Endothelial cell of umbilical vein (primary cell): ENCODE results near the gene DTD1. TPM values are rescaled to one million over a fixed set of nuclear protein-coding genes. Genes with fewer than 3 reads are reported as not detected.

ENCODE experiments used
- BruUV-seq: library from RNA; stranded (reverse); fragments of 400-500 nt; replicated peaks from 2 replicates; lab custom pipeline; 2021; lab: Mats Ljungman, UMichigan
- CTCF ChIA-PET: fragments of 300-600, 350-600 bp; sonication (Branson Sonifier 250); formaldehyde crosslinking; loops from one replicate; lab custom pipeline; 2021; ENCODE audit warnings: antibody characterized with exemption, inconsistent platforms; lab: Charles Lee
- POLR2A ChIA-PET: fragments of 300-600, 350-600 bp; sonication (Branson Sonifier 250); formaldehyde crosslinking; loops from one replicate; lab custom pipeline; 2021; ENCODE audit warnings: antibody characterized with exemption, inconsistent platforms; lab: Charles Lee
- DNase-seq: peaks from one replicate; pipeline ENCODE4 v3.0.0-alpha.2; 2011; ENCODE audit warnings: low read depth, low spot score
- FAIRE-seq: peaks from 2 replicates; lab custom pipeline; 2011; peaks lifted over from hg19 to GRCh38; lab: Jason Lieb, UNC
- H2AFZ ChIP-seq: 2 replicates; pipeline ENCODE4 v1.6.0; 2012; ENCODE audit warnings: low read depth, low read length, control low read depth, inconsistent platforms
- H3K27ac ChIP-seq: 2 replicates; pipeline ENCODE4 v1.5.1; 2011; ENCODE audit warnings: low read depth, mild to moderate bottlenecking, control low read depth, low read length, moderate library complexity; ENCODE audit not compliant: insufficient read depth
- H3K27me3 ChIP-seq, 2 experiments: 2 replicates each; pipeline versions ENCODE4 v1.6.0 to v1.6.1; 2011; ENCODE audit warnings: low read length in 2 of 2, mixed read lengths in 1 of 2; ENCODE audit not compliant: control insufficient read depth in 2 of 2, insufficient read depth in 2 of 2
- H3K36me3 ChIP-seq, 2 experiments: 2 replicates in 1 of 2; 3 replicates in 1 of 2; pipeline ENCODE4 v1.5.1; 2011; ENCODE audit warnings: low read length in 2 of 2, mild to moderate bottlenecking in 1 of 2, moderate library complexity in 1 of 2; ENCODE audit not compliant: control insufficient read depth in 2 of 2, insufficient read depth in 2 of 2; ENCODE audit errors: extremely low read depth in 1 of 2
- H3K4me1 ChIP-seq: 3 replicates; pipeline ENCODE4 v1.5.1; 2011; ENCODE audit warnings: mild to moderate bottlenecking, low read length; ENCODE audit not compliant: control insufficient read depth, insufficient read depth; ENCODE audit errors: extremely low read depth
- H3K4me2 ChIP-seq: 2 replicates; pipeline ENCODE4 v1.6.1; 2011; ENCODE audit warnings: low read length, control low read depth, mixed read lengths; ENCODE audit not compliant: insufficient read depth
- H3K4me3 ChIP-seq, 3 experiments: fragments of 200-600 bp in 1 of 3; sonication (generic), shearing (Covaris generic) in 1 of 3; replicated peaks in 1 of 3; 2 replicates each; pipeline ENCODE4 v1.5.1; 2011 to 2016; ENCODE audit warnings: control low read depth in 3 of 3, low read length in 3 of 3, mild to moderate bottlenecking in 2 of 3, inconsistent platforms in 1 of 3, low read depth in 1 of 3, moderate library complexity in 1 of 3; ENCODE audit not compliant: insufficient read depth in 1 of 3
- H3K79me2 ChIP-seq: 2 replicates; pipeline ENCODE4 v1.6.0; 2012; ENCODE audit warnings: low read length, inconsistent platforms; ENCODE audit not compliant: control insufficient read depth, insufficient read depth
- H3K9ac ChIP-seq: replicated peaks from 2 replicates; pipeline ENCODE3; 2011; ENCODE audit warnings: low read length, control low read depth; ENCODE audit not compliant: insufficient read depth; ENCODE audit errors: extremely low read depth
- H3K9me1 ChIP-seq: replicated peaks from 3 replicates; pipeline ENCODE4 v1.6.0; 2011; ENCODE audit warnings: mild to moderate bottlenecking, low read length; ENCODE audit not compliant: control insufficient read depth, insufficient read depth; ENCODE audit errors: extremely low read depth
- H3K9me3 ChIP-seq: replicated peaks from 2 replicates; pipeline ENCODE4 v1.5.1; 2012; ENCODE audit warnings: low read length, inconsistent platforms; ENCODE audit not compliant: control insufficient read depth, insufficient read depth
- H4K20me1 ChIP-seq: replicated peaks from 2 replicates; pipeline ENCODE3; 2011; ENCODE audit warnings: mild to moderate bottlenecking, low read length; ENCODE audit not compliant: control insufficient read depth, insufficient read depth; ENCODE audit errors: extremely low read depth
- EZH2 ChIP-seq: IDR thresholded peaks from 2 replicates; pipeline ENCODE4 v1.6.1; 2012; ENCODE audit warnings: borderline replicate concordance, low read depth, mild to moderate bottlenecking, moderate library complexity, low read length, inconsistent platforms; ENCODE audit not compliant: severe bottlenecking
- FOS ChIP-seq: IDR thresholded peaks from 2 replicates; pipeline ENCODE4 v1.6.1; 2011; ENCODE audit warnings: mild to moderate bottlenecking, low read length, moderate library complexity, borderline replicate concordance; ENCODE audit not compliant: insufficient read depth
- GATA2 ChIP-seq: IDR thresholded peaks from 2 replicates; pipeline ENCODE4 v1.7.0; 2011; ENCODE audit warnings: low read depth, mild to moderate bottlenecking, moderate library complexity, mixed read lengths, low read length; ENCODE audit not compliant: insufficient read length, insufficient read depth
- JUN ChIP-seq: IDR thresholded peaks from 2 replicates; pipeline ENCODE4 v1.6.1; 2011; ENCODE audit warnings: borderline replicate concordance, low read depth; ENCODE audit not compliant: insufficient read length, insufficient read depth
- MYC ChIP-seq: IDR thresholded peaks from one replicate; pipeline ENCODE4 v1.6.1; 2011; ENCODE audit warnings: mild to moderate bottlenecking, low read depth, low read length
- POLR2A ChIP-seq: IDR thresholded peaks from 2 replicates; pipeline ENCODE4 v1.6.1; 2012; ENCODE audit warnings: low read depth, mild to moderate bottlenecking, control low read depth, low read length
- POLR2AphosphoS5 ChIP-seq: IDR thresholded peaks from 2 replicates; pipeline ENCODE4 v1.6.1; 2012; ENCODE audit warnings: low read depth, mild to moderate bottlenecking, control low read depth, low read length, moderate library complexity; ENCODE audit not compliant: insufficient read depth
- dilution Hi-C: fragments of 300-500 bp; cut with MboI; formaldehyde crosslinking; loops from one replicate; pipeline ENCODE4 v1.15.0; 2019; ENCODE audit warnings: low sequenced_read_pairs; ENCODE audit not compliant: extremely low pct_ligation_motif_present
- intact Hi-C: fragments of 100-400 bp; cut with micrococcal nuclease; formaldehyde crosslinking; loops from one replicate; pipeline ENCODE4 v1.10.0; 2022
- polyA plus RNA-seq, 4 experiments: library from polyadenylated mRNA; depleted of rRNA in 3 of 4; stranded (reverse) in 3 of 4; unstranded in 1 of 4; fragments of >200 nt; gene quantifications; 2 replicates each; pipeline versions ENCODE4 v1.2.1 to v1.2.3, GENCODE V29; 2011 to 2012; ENCODE audit warnings: missing spikeins in 1 of 4
- total RNA-seq: library from RNA; stranded (reverse); gene quantifications from 2 replicates; pipeline ENCODE4 v1.2.3, GENCODE V29; 2021
- TF ChIP-seq, protein P1 (sequence below): IDR thresholded peaks from 2 replicates; pipeline ENCODE4 v1.6.1; 2011; ENCODE audit not compliant: insufficient read depth, insufficient read length
- TF ChIP-seq, protein P2 (sequence below), 2 donors: IDR thresholded peaks; 1 replicate in 1 of 2; 2 replicates in 1 of 2; pipeline ENCODE4 v1.5.1; 2011; ENCODE audit warnings: low read length in 2 of 2, mild to moderate bottlenecking in 2 of 2, moderate library complexity in 2 of 2, control low read depth in 1 of 2, inconsistent platforms in 1 of 2, low read depth in 1 of 2; ENCODE audit not compliant: insufficient read depth in 1 of 2; ENCODE audit errors: extremely low read depth in 1 of 2

The DTD1 gene
- total and polyA plus RNA-seq, 2 donors (not counting 3 experiments of a cell fraction or from before 2014, with no cell fraction given) = 48.2 to 50.8 TPM

DNA sequence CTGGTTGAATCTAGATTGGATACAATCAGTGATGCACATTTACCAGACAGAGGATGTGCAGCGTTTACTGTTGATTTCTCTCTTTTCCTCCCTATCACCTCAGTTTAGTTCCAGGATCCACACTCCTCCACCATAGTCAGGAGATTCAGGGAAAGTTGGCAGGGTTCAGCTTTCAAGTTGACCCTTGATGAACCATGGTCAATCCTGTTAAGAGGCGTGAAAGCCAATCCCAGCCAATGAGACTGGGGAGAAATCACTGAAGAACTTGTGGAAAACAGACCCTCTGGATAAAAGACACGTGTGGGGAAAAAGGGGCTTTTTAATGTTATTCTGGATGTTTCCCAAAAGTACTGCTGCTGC is 206.6 kb downstream of the DTD1 start:
- intact Hi-C loops = loop anchor here (2.0 kb wide), 1 partner anchor 162 kb away; no protein-coding TSS in a partner anchor
- dilution Hi-C loops = no loop called here
- Histone ChIP-seq H3K79me2 (no peaks in the 10 kb centered on the region), H4K20me1 (no peaks in the 10 kb centered on the region), H3K4me3 (peak overlapping the region; percentile 71 to 97 (median 80)), H3K9me1 (no peaks in the 10 kb centered on the region), H3K4me1 (peaks cover 5% of the 10 kb centered on the region), H3K36me3 (no peaks in the 10 kb centered on the region), H3K27ac (peak overlapping the region; percentile 52), H3K27me3 (peaks cover 0 to 2% of the 10 kb centered on the region in 2 experiments), H3K9me3 (no peaks in the 10 kb centered on the region), H3K4me2 (peak overlapping the region; percentile 68), H3K9ac (peak overlapping the region; percentile 67), H2AFZ (peak overlapping the region; percentile 82)
- TSS peak; percentile 89 for BruUV-seq
- DNase-seq (no peak), FAIRE-seq (peak; percentile 66)
- CTCF ChIA-PET = interaction anchor here (1.2 to 1.3 kb wide), 2 partner anchors 9 to 162 kb away, joined by 3 to 4 read pairs; no protein-coding TSS in a partner anchor
- POLR2A ChIA-PET = no interaction called here
- TF ChIP-seq, protein P1, sequence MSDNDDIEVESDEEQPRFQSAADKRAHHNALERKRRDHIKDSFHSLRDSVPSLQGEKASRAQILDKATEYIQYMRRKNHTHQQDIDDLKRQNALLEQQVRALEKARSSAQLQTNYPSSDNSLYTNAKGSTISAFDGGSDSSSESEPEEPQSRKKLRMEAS = no peak
- no peak for TF ChIP-seq GATA2
- no peak for TF ChIP-seq FOS
- TF ChIP-seq POLR2AphosphoS5 = no peak
- no peak for TF ChIP-seq JUN
- TF ChIP-seq POLR2A = no peak
- TF ChIP-seq, protein P2, sequence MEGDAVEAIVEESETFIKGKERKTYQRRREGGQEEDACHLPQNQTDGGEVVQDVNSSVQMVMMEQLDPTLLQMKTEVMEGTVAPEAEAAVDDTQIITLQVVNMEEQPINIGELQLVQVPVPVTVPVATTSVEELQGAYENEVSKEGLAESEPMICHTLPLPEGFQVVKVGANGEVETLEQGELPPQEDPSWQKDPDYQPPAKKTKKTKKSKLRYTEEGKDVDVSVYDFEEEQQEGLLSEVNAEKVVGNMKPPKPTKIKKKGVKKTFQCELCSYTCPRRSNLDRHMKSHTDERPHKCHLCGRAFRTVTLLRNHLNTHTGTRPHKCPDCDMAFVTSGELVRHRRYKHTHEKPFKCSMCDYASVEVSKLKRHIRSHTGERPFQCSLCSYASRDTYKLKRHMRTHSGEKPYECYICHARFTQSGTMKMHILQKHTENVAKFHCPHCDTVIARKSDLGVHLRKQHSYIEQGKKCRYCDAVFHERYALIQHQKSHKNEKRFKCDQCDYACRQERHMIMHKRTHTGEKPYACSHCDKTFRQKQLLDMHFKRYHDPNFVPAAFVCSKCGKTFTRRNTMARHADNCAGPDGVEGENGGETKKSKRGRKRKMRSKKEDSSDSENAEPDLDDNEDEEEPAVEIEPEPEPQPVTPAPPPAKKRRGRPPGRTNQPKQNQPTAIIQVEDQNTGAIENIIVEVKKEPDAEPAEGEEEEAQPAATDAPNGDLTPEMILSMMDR (IDR thresholded peaks at IDR 0.05; ENCODE audit: extremely low read depth in 1 of 2, insufficient read depth in 1 of 2, low read depth in 1 of 2, low read length in 2 of 2) = no peak
- no peak for TF ChIP-seq MYC
- TF ChIP-seq EZH2 = no peak
